ENCODE results near the gene ATF7. TPM values are rescaled to one million over a fixed set of nuclear protein-coding genes. Genes with fewer than 3 reads are reported as not detected.

ATF7 gene
- total RNA-seq, 4 donors from 2014 or later: 25.6 to 38.0 (median 29.8) TPM

GRCh38 chr12:53563452-53564028 lies 62.6 kb downstream of the ATF7 start:
- Histone ChIP-seq H3K4me1 (peaks cover 0 to 28% (median 0%) of the 10 kb centered on the region in 4 donors), H3K9me3 (no peaks in the 10 kb centered on the region), H3K36me3 (no peaks in the 10 kb centered on the region), H3K4me3 (no peak overlapping the region), H3K27ac (no peak overlapping the region), H3K27me3 (no peaks in the 10 kb centered on the region)
- no peak for TF ChIP-seq CTCF (IDR thresholded peaks at IDR 0.05)
- TF ChIP-seq POLR2A (IDR thresholded peaks at IDR 0.05): no peak
- peak in 1 of 3 donors; percentile 14 for DNase-seq

GRCh38 chr12:53561590-53561953 lies 64.6 kb downstream of the ATF7 start:
- no peak for TF ChIP-seq CTCF (IDR thresholded peaks at IDR 0.05)
- DNase-seq: no peak
- peak overlapping the region in 1 of 4 donors; percentile 42 for H3K27ac ChIP-seq
- no peaks in the 10 kb centered on the region for H3K36me3 ChIP-seq
- no peak overlapping the region for H3K4me3 ChIP-seq
- H3K9me3 ChIP-seq: no peaks in the 10 kb centered on the region
- H3K27me3 ChIP-seq: no peaks in the 10 kb centered on the region
- H3K4me1 ChIP-seq: peaks cover 0 to 34% (median 0%) of the 10 kb centered on the region in 4 donors

GRCh38 chr12:53560912-53561589 lies 65.1 kb downstream of the ATF7 start:
- DNase-seq: no peak
- Histone ChIP-seq H3K4me3 (no peak overlapping the region), H3K36me3 (no peaks in the 10 kb centered on the region), H3K27ac (no peak overlapping the region), H3K4me1 (peaks cover 0 to 34% (median 0%) of the 10 kb centered on the region in 4 donors), H3K9me3 (no peaks in the 10 kb centered on the region), H3K27me3 (no peaks in the 10 kb centered on the region)
- TF ChIP-seq CTCF (IDR thresholded peaks at IDR 0.05): no peak
- TF ChIP-seq POLR2A (IDR thresholded peaks at IDR 0.05): no peak

- no peak for DNase-seq
- Histone ChIP-seq H3K27ac (no peak overlapping the region), H3K27me3 (no peaks in the 10 kb centered on the region), H3K9me3 (no peaks in the 10 kb centered on the region), H3K36me3 (no peaks in the 10 kb centered on the region), H3K4me1 (peaks cover 0 to 29% (median 0%) of the 10 kb centered on the region in 4 donors), H3K4me3 (no peak overlapping the region)
- no peak for TF ChIP-seq CTCF (IDR thresholded peaks at IDR 0.05)
- no peak for TF ChIP-seq POLR2A (IDR thresholded peaks at IDR 0.05)
Observed at GRCh38 chr12:53560351-53560750, 65.8 kb downstream of the ATF7 start.

GRCh38 chr12:53558631-53559030 lies 67.6 kb downstream of the ATF7 start:
- no peaks in the 10 kb centered on the region for H3K27me3 ChIP-seq
- no peak overlapping the region for H3K4me3 ChIP-seq
- no peak for DNase-seq
- H3K9me3 ChIP-seq: no peaks in the 10 kb centered on the region
- peaks cover 0 to 24% (median 0%) of the 10 kb centered on the region in 4 donors for H3K4me1 ChIP-seq
- H3K36me3 ChIP-seq: no peaks in the 10 kb centered on the region
- no peak overlapping the region for H3K27ac ChIP-seq
- TF ChIP-seq CTCF (IDR thresholded peaks at IDR 0.05) (no peak), POLR2A (IDR thresholded peaks at IDR 0.05) (no peak)
